ENCODE data around the gene TGM2. TPM values are rescaled to one million over a fixed set of nuclear protein-coding genes. Genes with fewer than 3 reads are reported as not detected.
A peak's percentile ranks its signal among the peaks of the same experiment; 100 is the strongest.

TGM2 gene
- total and polyA plus RNA-seq, 9 of the 15 experiments (the other 6 are each of a cell fraction or from before 2014, with no cell fraction given): 5.5 to 78.5 (median 37.6) TPM

- CTCF ChIA-PET (ENCODE audit: low intra/inter-chr PET ratio): no interaction called here
- H3K4me3 ChIP-seq: no peak overlapping the region
- in situ Hi-C loops (cut with MboI): no loop called here
Measured at GRCh38 chr20:38203337-38203980, 38.4 kb upstream of the TGM2 start.

More at GRCh38 chr20:38203337-38203980, 38.4 kb upstream of the TGM2 start:
- no peak overlapping the region for H3K9ac ChIP-seq (ENCODE audit: insufficient read depth in 1 of 2, low read depth in 2 of 2, low read length in 2 of 2)
- H3K4me1 ChIP-seq (replicated peaks in 1 of 2; ENCODE audit: control insufficient read depth in 2 of 2, insufficient read depth in 2 of 2, low read length in 2 of 2): peaks cover 0 to 7% of the 10 kb centered on the region in 2 experiments; a peak in 3 of 5 replicates
- H4K20me1 ChIP-seq (replicated peaks; ENCODE audit: control insufficient read depth, insufficient read depth, low read length): peaks cover 3% of the 10 kb centered on the region; the same call in 1 of the 2 replicates
- POLR2A ChIA-PET: interaction anchor here (0.6 kb wide), 2 partner anchors 12 to 210 kb away, joined by 3 read pairs; no protein-coding TSS in a partner anchor
- no peaks in the 10 kb centered on the region for H3K79me2 ChIP-seq (ENCODE audit: control insufficient read depth, insufficient read depth, low read length)
- FAIRE-seq (no peak), ATAC-seq (no peak), DNase-seq (ENCODE audit: extremely low read depth in 1 of 4, low spot score in 3 of 4) (no peak)
- no peak overlapping the region for H3K27ac ChIP-seq (ENCODE audit: extremely low read depth, low read depth, low read length)
- intact Hi-C loops (cut with micrococcal nuclease): no loop called here
- H2AFZ ChIP-seq (ENCODE audit: low read depth, low read length): peak overlapping the region; percentile 53; the same call in 1 of the 2 replicates
- peaks cover 8 to 17% of the 10 kb centered on the region in 2 experiments; a peak in 3 of 5 replicates for H3K27me3 ChIP-seq (ENCODE audit: control insufficient read depth in 2 of 2, insufficient read depth in 2 of 2, low read length in 2 of 2)
- no peaks in the 10 kb centered on the region for H3K9me1 ChIP-seq (ENCODE audit: control insufficient read depth, insufficient read depth, low read length)
- H3K36me3 ChIP-seq (ENCODE audit: control insufficient read depth, insufficient read depth, low read length): no peaks in the 10 kb centered on the region
- WGBS (ENCODE audit: insufficient coverage, low coverage, missing lambda C conversion rate): 6% methylated on average over 6 of the region's 6 CpGs
- TF ChIP-seq ZBTB7A (IDR thresholded peaks at IDR 0.05; ENCODE audit: borderline replicate concordance, control insufficient read depth, low read depth, low read length) (no peak), POLR3G (IDR thresholded peaks at IDR 0.05; ENCODE audit: extremely low read depth, insufficient read length, insufficient replicate concordance) (no peak), ZNF583 (CRISPR knock-in tag; IDR thresholded peaks at IDR 0.05) (no peak), ZBTB17 (CRISPR knock-in tag; IDR thresholded peaks at IDR 0.05) (peak; percentile 84), MLLT1 (IDR thresholded peaks at IDR 0.05) (peak in 1 of 2 experiments; percentile 72; a peak in 2 of 4 replicates), ZMIZ1 (IDR thresholded peaks at IDR 0.05; ENCODE audit: low read depth in 2 of 2, low read length in 2 of 2) (0 out of 4 replicates have a peak, but pooled peaks of 1 of the 2 experiments have one; percentile 60), EGR1 (conservative IDR thresholded peaks at IDR 0.05) (peak; percentile 64), TFAP4 (CRISPR knock-in tag; IDR thresholded peaks at IDR 0.05; ENCODE audit: borderline replicate concordance) (no peak), ZNF253 (CRISPR knock-in tag; conservative IDR thresholded peaks at IDR 0.05) (no peak), KLF13 (tag; IDR thresholded peaks at IDR 0.05; ENCODE audit: borderline replicate concordance, low read depth) (no peak)
- H3K9me3 ChIP-seq (replicated peaks; ENCODE audit: control insufficient read depth, insufficient read depth, low read depth, low read length): no peaks in the 10 kb centered on the region; the same call in 1 of the 2 replicates
- peak overlapping the region; percentile 20 for H3K4me2 ChIP-seq (ENCODE audit: insufficient read depth, low read length)
- BruUV-seq (replicated peaks): no TSS peak
